Gastroesophageal sphincter (tissue), 4 donors: Measurements from ENCODE around the gene TRMT10B. TPM values are rescaled to one million over a fixed set of nuclear protein-coding genes. Genes with fewer than 3 reads are reported as not detected.

ENCODE experiments used
- ATAC-seq: fragments of 150-250 bp; one replicate; pipeline ENCODE4 v1.9.1; 2016; ENCODE audit warnings: mild to moderate bottlenecking, moderate library complexity
- H3K27ac ChIP-seq, 4 donors: fragments of 200-600 bp; sonication (generic) in 3 of 4; 1 replicate in 3 of 4; 2 replicates in 1 of 4; pipeline ENCODE4 v1.5.1; 2016 to 2019
- H3K27me3 ChIP-seq: fragments of 200-600 bp; sonication (generic); one replicate; pipeline ENCODE4 v1.5.1; 2019
- H3K36me3 ChIP-seq, 2 donors: fragments of 200-600 bp; sonication (generic); one replicate each; pipeline ENCODE4 v1.5.1; 2019; ENCODE audit warnings: control low read depth in 1 of 2
- H3K4me1 ChIP-seq, 3 donors: fragments of 200-600 bp; sonication (generic); 1 replicate in 2 of 3; 2 replicates in 1 of 3; pipeline ENCODE4 v1.5.1; 2016 to 2019; ENCODE audit warnings: control low read depth in 2 of 3
- H3K4me3 ChIP-seq, 2 donors: fragments of 200-600 bp; sonication (generic); one replicate each; pipeline ENCODE4 v1.5.1; 2019; ENCODE audit warnings: mild to moderate bottlenecking in 1 of 2, moderate library complexity in 1 of 2
- H3K9me3 ChIP-seq, 3 donors: fragments of 200-600 bp; sonication (generic); one replicate each; pipeline ENCODE4 v1.5.1; 2017 to 2019; ENCODE audit warnings: control low read depth in 2 of 3
- CTCF ChIP-seq, 4 experiments: fragments of 200-600 bp in 2 of 4; fragments of 450-650 bp in 2 of 4; sonication (generic) in 1 of 4; IDR thresholded peaks; one replicate each; pipeline ENCODE4 v1.5.1; 2017 to 2019; ENCODE audit warnings: antibody characterized with exemption in 4 of 4, mild to moderate bottlenecking in 2 of 4, moderate library complexity in 2 of 4
- EP300 ChIP-seq: sonication (generic); formaldehyde crosslinking; IDR thresholded peaks from one replicate; pipeline ENCODE4 v1.6.1; 2017; ENCODE audit warnings: antibody characterized with exemption, mild to moderate bottlenecking
- POLR2A ChIP-seq, 2 donors: fragments of 450-650 bp; IDR thresholded peaks; one replicate each; pipeline ENCODE4 v1.6.1; 2017; ENCODE audit warnings: antibody characterized with exemption in 2 of 2, mild to moderate bottlenecking in 2 of 2, moderate library complexity in 1 of 2
- POLR2AphosphoS5 ChIP-seq: sonication (generic); formaldehyde crosslinking; IDR thresholded peaks from one replicate; pipeline ENCODE4 v1.6.1; 2017; ENCODE audit warnings: antibody characterized with exemption
- WGBS, 2 donors: methylation state at CpG; one replicate each; pipeline ENCODE4 v1.1.5; 2018; ENCODE audit warnings: low coverage in 1 of 2; 5-methylcytosine and 5-hydroxymethylcytosine counted together
- total RNA-seq, 4 donors: library from RNA; depleted of rRNA; stranded (reverse); fragments of >200 nt; gene quantifications; one replicate each; pipeline ENCODE4 v1.1.0, GENCODE V29; 2016

The TRMT10B gene
- total RNA-seq, 4 donors from 2014 or later: 6.3 to 8.6 (median 7.2) TPM

DNA sequence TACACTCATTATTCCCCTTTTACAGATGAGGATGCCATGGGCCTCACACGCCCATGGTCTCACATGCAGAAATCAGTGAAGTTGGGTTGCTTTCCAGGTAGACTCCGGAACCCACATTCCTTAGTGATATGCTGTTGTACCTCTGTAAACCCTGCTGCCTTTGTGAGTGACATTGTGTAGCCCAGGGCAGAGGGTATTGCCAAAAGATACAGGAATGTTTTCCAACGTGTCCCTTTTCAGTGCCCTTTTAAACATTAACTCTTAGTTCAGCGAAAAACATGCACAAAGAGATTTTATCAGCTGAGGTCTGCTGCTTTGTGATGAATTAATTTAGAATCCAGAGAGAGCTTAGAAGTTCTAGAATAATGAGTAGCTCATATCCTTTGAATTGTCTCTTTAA is 38.3 kb upstream of the TRMT10B start:
- TF ChIP-seq POLR2A (IDR thresholded peaks at IDR 0.05) (no peak), EP300 (no peak), POLR2AphosphoS5 (no peak), CTCF (IDR thresholded peaks at IDR 0.05) (no peak)
- 63 to 72% methylated on average over 4 of the region's 4 CpGs for WGBS, 2 donors
- no peak overlapping the region for H3K27ac ChIP-seq
- H3K9me3 ChIP-seq: no peaks in the 10 kb centered on the region
- no peaks in the 10 kb centered on the region for H3K36me3 ChIP-seq
- peaks cover 5% of the 10 kb centered on the region for H3K27me3 ChIP-seq
- ATAC-seq: no peak
- no peak overlapping the region for H3K4me3 ChIP-seq
- no peaks in the 10 kb centered on the region for H3K4me1 ChIP-seq

- TF ChIP-seq POLR2AphosphoS5 (no peak), EP300 (no peak), CTCF (IDR thresholded peaks at IDR 0.05) (no peak), POLR2A (IDR thresholded peaks at IDR 0.05) (no peak)
Observed at GRCh38 chr9:37715991-37716505, 37.6 kb upstream of the TRMT10B start.

GRCh38 chr9:37719526-37719925 is 34.1 kb upstream of the TRMT10B start:
- 89% methylated on average over 1 to 2 of the region's 2 CpGs for WGBS, 2 donors
- no peak for ATAC-seq

More at GRCh38 chr9:37715991-37716505, 37.6 kb upstream of the TRMT10B start:
- no peak for ATAC-seq
- Histone ChIP-seq H3K27ac (no peak overlapping the region), H3K4me1 (no peaks in the 10 kb centered on the region), H3K27me3 (peaks cover 5% of the 10 kb centered on the region), H3K4me3 (no peak overlapping the region), H3K36me3 (no peaks in the 10 kb centered on the region), H3K9me3 (no peaks in the 10 kb centered on the region)
- WGBS, 2 donors: 91 to 100% methylated on average over 1 to 5 of the region's 5 CpGs

GRCh38 chr9:37727013-37727412 is 26.6 kb upstream of the TRMT10B start:
- H3K4me3 ChIP-seq: no peak overlapping the region
- 83 to 87% methylated on average over 4 of the region's 5 CpGs for WGBS, 2 donors
- no peaks in the 10 kb centered on the region for H3K9me3 ChIP-seq
- peaks cover 33% of the 10 kb centered on the region for H3K27me3 ChIP-seq
- TF ChIP-seq EP300 (no peak), POLR2A (IDR thresholded peaks at IDR 0.05) (no peak), CTCF (IDR thresholded peaks at IDR 0.05) (no peak), POLR2AphosphoS5 (no peak)
- no peak overlapping the region for H3K27ac ChIP-seq
- ATAC-seq: no peak
- H3K36me3 ChIP-seq: no peaks in the 10 kb centered on the region
- H3K4me1 ChIP-seq: no peaks in the 10 kb centered on the region

More at GRCh38 chr9:37719526-37719925, 34.1 kb upstream of the TRMT10B start:
- Histone ChIP-seq H3K27me3 (peaks cover 5% of the 10 kb centered on the region), H3K4me3 (no peak overlapping the region), H3K4me1 (no peaks in the 10 kb centered on the region), H3K9me3 (no peaks in the 10 kb centered on the region), H3K36me3 (no peaks in the 10 kb centered on the region), H3K27ac (no peak overlapping the region)
- TF ChIP-seq POLR2A (IDR thresholded peaks at IDR 0.05): no peak
- TF ChIP-seq POLR2AphosphoS5: no peak
- TF ChIP-seq EP300: no peak
- no peak for TF ChIP-seq CTCF (IDR thresholded peaks at IDR 0.05)

GRCh38 chr9:37729499-37729898 is 24.1 kb upstream of the TRMT10B start:
- ATAC-seq: no peak
- H3K36me3 ChIP-seq: no peaks in the 10 kb centered on the region
- TF ChIP-seq POLR2AphosphoS5 (no peak), POLR2A (IDR thresholded peaks at IDR 0.05) (no peak), CTCF (IDR thresholded peaks at IDR 0.05) (no peak), EP300 (no peak)
- no peak overlapping the region for H3K27ac ChIP-seq
- H3K4me1 ChIP-seq: no peaks in the 10 kb centered on the region
- whole genome bisulfite sequencing, 2 donors: 81% methylated on average over 3 of the region's 9 CpGs; no CpG with 5 or more reads in 1 of the 2 donors
- H3K27me3 ChIP-seq: peaks cover 38% of the 10 kb centered on the region
- H3K4me3 ChIP-seq: no peak overlapping the region
- no peaks in the 10 kb centered on the region for H3K9me3 ChIP-seq
